Endothelial cell of umbilical vein (primary cell): ENCODE measurements around the gene TCP11. TPM values are rescaled to one million over a fixed set of nuclear protein-coding genes. Genes with fewer than 3 reads are reported as not detected.

Experiments
- BruUV-seq: library from RNA; stranded (reverse); fragments of 400-500 nt; replicated peaks from 2 replicates; lab custom pipeline; 2021; lab: Mats Ljungman, UMichigan
- CTCF ChIA-PET: fragments of 300-600, 350-600 bp; sonication (Branson Sonifier 250); formaldehyde crosslinking; loops from one replicate; lab custom pipeline; 2021; ENCODE audit warnings: antibody characterized with exemption, inconsistent platforms; lab: Charles Lee
- POLR2A ChIA-PET: fragments of 300-600, 350-600 bp; sonication (Branson Sonifier 250); formaldehyde crosslinking; loops from one replicate; lab custom pipeline; 2021; ENCODE audit warnings: antibody characterized with exemption, inconsistent platforms; lab: Charles Lee
- DNase-seq: peaks from one replicate; pipeline ENCODE4 v3.0.0-alpha.2; 2011; ENCODE audit warnings: low read depth, low spot score
- FAIRE-seq: peaks from 2 replicates; lab custom pipeline; 2011; peaks lifted over from hg19 to GRCh38; lab: Jason Lieb, UNC
- H2AFZ ChIP-seq: 2 replicates; pipeline ENCODE4 v1.6.0; 2012; ENCODE audit warnings: low read depth, low read length, control low read depth, inconsistent platforms
- H3K27ac ChIP-seq: 2 replicates; pipeline ENCODE4 v1.5.1; 2011; ENCODE audit warnings: low read depth, mild to moderate bottlenecking, control low read depth, low read length, moderate library complexity; ENCODE audit not compliant: insufficient read depth
- H3K27me3 ChIP-seq, 2 experiments: 2 replicates each; pipeline versions ENCODE4 v1.6.0 to v1.6.1; 2011; ENCODE audit warnings: low read length in 2 of 2, mixed read lengths in 1 of 2; ENCODE audit not compliant: control insufficient read depth in 2 of 2, insufficient read depth in 2 of 2
- H3K36me3 ChIP-seq, 2 experiments: 2 replicates in 1 of 2; 3 replicates in 1 of 2; pipeline ENCODE4 v1.5.1; 2011; ENCODE audit warnings: low read length in 2 of 2, mild to moderate bottlenecking in 1 of 2, moderate library complexity in 1 of 2; ENCODE audit not compliant: control insufficient read depth in 2 of 2, insufficient read depth in 2 of 2; ENCODE audit errors: extremely low read depth in 1 of 2
- H3K4me1 ChIP-seq: 3 replicates; pipeline ENCODE4 v1.5.1; 2011; ENCODE audit warnings: mild to moderate bottlenecking, low read length; ENCODE audit not compliant: control insufficient read depth, insufficient read depth; ENCODE audit errors: extremely low read depth
- H3K4me2 ChIP-seq: 2 replicates; pipeline ENCODE4 v1.6.1; 2011; ENCODE audit warnings: low read length, control low read depth, mixed read lengths; ENCODE audit not compliant: insufficient read depth
- H3K4me3 ChIP-seq, 3 experiments: fragments of 200-600 bp in 1 of 3; sonication (generic), shearing (Covaris generic) in 1 of 3; replicated peaks in 1 of 3; 2 replicates each; pipeline ENCODE4 v1.5.1; 2011 to 2016; ENCODE audit warnings: control low read depth in 3 of 3, low read length in 3 of 3, mild to moderate bottlenecking in 2 of 3, inconsistent platforms in 1 of 3, low read depth in 1 of 3, moderate library complexity in 1 of 3; ENCODE audit not compliant: insufficient read depth in 1 of 3
- H3K79me2 ChIP-seq: 2 replicates; pipeline ENCODE4 v1.6.0; 2012; ENCODE audit warnings: low read length, inconsistent platforms; ENCODE audit not compliant: control insufficient read depth, insufficient read depth
- H3K9ac ChIP-seq: replicated peaks from 2 replicates; pipeline ENCODE3; 2011; ENCODE audit warnings: low read length, control low read depth; ENCODE audit not compliant: insufficient read depth; ENCODE audit errors: extremely low read depth
- H3K9me1 ChIP-seq: replicated peaks from 3 replicates; pipeline ENCODE4 v1.6.0; 2011; ENCODE audit warnings: mild to moderate bottlenecking, low read length; ENCODE audit not compliant: control insufficient read depth, insufficient read depth; ENCODE audit errors: extremely low read depth
- H3K9me3 ChIP-seq: replicated peaks from 2 replicates; pipeline ENCODE4 v1.5.1; 2012; ENCODE audit warnings: low read length, inconsistent platforms; ENCODE audit not compliant: control insufficient read depth, insufficient read depth
- H4K20me1 ChIP-seq: replicated peaks from 2 replicates; pipeline ENCODE3; 2011; ENCODE audit warnings: mild to moderate bottlenecking, low read length; ENCODE audit not compliant: control insufficient read depth, insufficient read depth; ENCODE audit errors: extremely low read depth
- CTCF ChIP-seq, 2 donors: IDR thresholded peaks; 1 replicate in 1 of 2; 2 replicates in 1 of 2; pipeline ENCODE4 v1.5.1; 2011; ENCODE audit warnings: low read length in 2 of 2, mild to moderate bottlenecking in 2 of 2, moderate library complexity in 2 of 2, control low read depth in 1 of 2, inconsistent platforms in 1 of 2, low read depth in 1 of 2; ENCODE audit not compliant: insufficient read depth in 1 of 2; ENCODE audit errors: extremely low read depth in 1 of 2
- EZH2 ChIP-seq: IDR thresholded peaks from 2 replicates; pipeline ENCODE4 v1.6.1; 2012; ENCODE audit warnings: borderline replicate concordance, low read depth, mild to moderate bottlenecking, moderate library complexity, low read length, inconsistent platforms; ENCODE audit not compliant: severe bottlenecking
- FOS ChIP-seq: IDR thresholded peaks from 2 replicates; pipeline ENCODE4 v1.6.1; 2011; ENCODE audit warnings: mild to moderate bottlenecking, low read length, moderate library complexity, borderline replicate concordance; ENCODE audit not compliant: insufficient read depth
- GATA2 ChIP-seq: IDR thresholded peaks from 2 replicates; pipeline ENCODE4 v1.7.0; 2011; ENCODE audit warnings: low read depth, mild to moderate bottlenecking, moderate library complexity, mixed read lengths, low read length; ENCODE audit not compliant: insufficient read length, insufficient read depth
- JUN ChIP-seq: IDR thresholded peaks from 2 replicates; pipeline ENCODE4 v1.6.1; 2011; ENCODE audit warnings: borderline replicate concordance, low read depth; ENCODE audit not compliant: insufficient read length, insufficient read depth
- MAX ChIP-seq: IDR thresholded peaks from 2 replicates; pipeline ENCODE4 v1.6.1; 2011; ENCODE audit not compliant: insufficient read depth, insufficient read length
- MYC ChIP-seq: IDR thresholded peaks from one replicate; pipeline ENCODE4 v1.6.1; 2011; ENCODE audit warnings: mild to moderate bottlenecking, low read depth, low read length
- POLR2A ChIP-seq: IDR thresholded peaks from 2 replicates; pipeline ENCODE4 v1.6.1; 2012; ENCODE audit warnings: low read depth, mild to moderate bottlenecking, control low read depth, low read length
- POLR2AphosphoS5 ChIP-seq: IDR thresholded peaks from 2 replicates; pipeline ENCODE4 v1.6.1; 2012; ENCODE audit warnings: low read depth, mild to moderate bottlenecking, control low read depth, low read length, moderate library complexity; ENCODE audit not compliant: insufficient read depth
- dilution Hi-C: fragments of 300-500 bp; cut with MboI; formaldehyde crosslinking; loops from one replicate; pipeline ENCODE4 v1.15.0; 2019; ENCODE audit warnings: low sequenced_read_pairs; ENCODE audit not compliant: extremely low pct_ligation_motif_present
- intact Hi-C: fragments of 100-400 bp; cut with micrococcal nuclease; formaldehyde crosslinking; loops from one replicate; pipeline ENCODE4 v1.10.0; 2022
- polyA plus RNA-seq, 4 experiments: library from polyadenylated mRNA; depleted of rRNA in 3 of 4; stranded (reverse) in 3 of 4; unstranded in 1 of 4; fragments of >200 nt; gene quantifications; 2 replicates each; pipeline versions ENCODE4 v1.2.1 to v1.2.3, GENCODE V29; 2011 to 2012; ENCODE audit warnings: missing spikeins in 1 of 4
- total RNA-seq: library from RNA; stranded (reverse); gene quantifications from 2 replicates; pipeline ENCODE4 v1.2.3, GENCODE V29; 2021

The TCP11 gene
- total and polyA plus RNA-seq, 2 donors (not counting 3 experiments of a cell fraction or from before 2014, with no cell fraction given): 0.18 TPM; not detected in 1

- DNase-seq: no peak
- intact Hi-C loops: no loop called here
- H3K9me3 ChIP-seq: no peaks in the 10 kb centered on the region
- H3K4me1 ChIP-seq: peaks cover 9% of the 10 kb centered on the region
- no peaks in the 10 kb centered on the region for H3K79me2 ChIP-seq
- H3K9ac ChIP-seq: no peak overlapping the region
- CTCF ChIA-PET: interaction anchor here (1.1 to 1.2 kb wide), 3 partner anchors 26 to 83 kb away, joined by 3 read pairs; no protein-coding TSS in a partner anchor
- no peaks in the 10 kb centered on the region for H4K20me1 ChIP-seq
- no peak overlapping the region for H3K4me3 ChIP-seq
- BruUV-seq: no TSS peak
- dilution Hi-C loops: no loop called here
- H3K27me3 ChIP-seq: no peaks in the 10 kb centered on the region
- no peak for FAIRE-seq
- no peak overlapping the region for H3K27ac ChIP-seq
- no peak overlapping the region for H3K4me2 ChIP-seq
- H3K36me3 ChIP-seq: no peaks in the 10 kb centered on the region
- H3K9me1 ChIP-seq: no peaks in the 10 kb centered on the region
- no peak overlapping the region for H2AFZ ChIP-seq
- TF ChIP-seq EZH2 (no peak), CTCF (IDR thresholded peaks at IDR 0.05; ENCODE audit: extremely low read depth in 1 of 2, insufficient read depth in 1 of 2, low read depth in 1 of 2, low read length in 2 of 2) (no peak), FOS (no peak), POLR2A (no peak), JUN (no peak), GATA2 (no peak), POLR2AphosphoS5 (no peak), MAX (no peak), MYC (no peak)
- POLR2A ChIA-PET: no interaction called here
Measured at GRCh38 chr6:35178932-35179832, 38.0 kb upstream of the TCP11 start.
